Fibroblast of peridontal ligament (primary cell): ENCODE data around the gene CAVIN1.
A peak's percentile ranks its signal among the peaks of the same experiment; 100 is the strongest.
"Not testable (repeated sequence)": the region's sequence is repeated elsewhere in the genome, so short reads cannot be mapped to it uniquely, and the experiment has no call there.

Experiments
- DNase-seq: peaks from one replicate; pipeline ENCODE4 v3.0.0-alpha.2; 2010; ENCODE audit errors: extremely low read depth

CAVIN1 gene

GRCh38 chr17:42429726-42430447, 6.8 kb upstream of the CAVIN1 start:
- no peak for DNase-seq

- DNase-seq = peak; percentile 98
Observed at GRCh38 chr17:42428141-42428944, 5.3 kb upstream of the CAVIN1 start.

- DNase-seq = peak; percentile 89
Observed at GRCh38 chr17:42424991-42425610, 2.0 kb upstream of the CAVIN1 start.

DNA sequence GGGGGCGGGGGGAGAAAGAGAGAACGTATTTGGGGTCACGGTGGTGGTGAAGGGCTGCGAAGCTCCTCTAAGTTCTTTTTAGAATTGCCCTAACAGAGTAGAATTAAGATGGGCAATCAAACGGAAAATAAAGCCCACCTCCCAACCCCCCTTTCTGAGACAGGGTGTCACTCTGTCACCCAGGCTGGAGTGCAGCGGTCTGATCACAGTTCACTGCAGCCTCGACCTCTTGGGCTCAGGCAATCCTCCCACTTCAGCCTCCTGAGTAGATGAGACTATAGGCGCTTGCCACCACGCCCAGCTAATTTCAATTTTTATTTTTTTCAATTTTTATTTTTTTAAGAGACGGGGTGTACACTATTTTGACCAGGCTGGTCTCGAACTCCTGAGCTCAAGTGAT, 710 bp upstream of the CAVIN1 start:
- DNase-seq = no peak

- DNase-seq = no peak
Observed at GRCh38 chr17:42422412-42422957, 571 bp downstream of the CAVIN1 start.

DNA sequence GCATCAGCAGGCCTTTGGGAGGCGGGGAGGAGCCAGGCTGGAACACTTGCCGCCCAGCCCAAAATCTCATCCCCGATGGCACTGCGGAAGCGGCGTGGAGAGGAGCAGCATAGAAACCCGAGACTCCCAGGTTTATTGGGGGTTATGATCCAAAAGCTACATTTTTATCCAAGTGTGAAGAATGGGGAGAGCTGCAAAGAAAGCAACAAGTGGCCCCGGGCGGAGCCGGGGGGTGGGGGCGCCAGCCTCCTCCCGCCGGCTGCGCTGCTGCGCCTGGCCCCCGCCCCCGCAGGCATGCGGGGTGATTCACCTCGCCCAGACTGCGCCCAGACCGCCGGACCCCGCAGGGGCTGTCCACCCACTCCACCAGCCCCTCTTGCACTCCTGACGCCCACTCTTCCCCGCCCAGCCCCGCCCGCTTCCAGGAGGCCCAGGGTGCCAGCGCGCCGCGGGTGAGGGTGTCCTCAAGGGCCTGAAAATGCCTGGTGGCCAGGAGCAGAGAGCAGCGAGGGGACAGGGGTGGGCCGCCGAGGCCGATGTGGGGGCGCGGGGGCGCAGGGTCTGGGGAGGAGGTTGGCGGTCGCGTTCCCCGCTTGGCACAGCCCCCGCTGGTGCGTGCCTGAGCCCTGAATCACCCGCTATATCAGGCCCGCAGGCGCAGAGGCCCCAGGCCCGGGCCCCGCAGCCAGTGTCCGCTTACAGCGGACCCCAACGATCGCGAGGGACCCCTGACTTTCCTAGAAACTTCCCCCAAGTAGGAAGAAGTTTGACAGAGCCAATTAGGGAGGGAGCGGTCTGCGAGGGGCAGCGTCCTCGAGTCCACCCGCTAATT, 1.3 kb downstream of the CAVIN1 start:
- peak; percentile 42 for DNase-seq

GRCh38 chr17:42421136-42421506, 1.9 kb downstream of the CAVIN1 start:
- no peak for DNase-seq

DNA sequence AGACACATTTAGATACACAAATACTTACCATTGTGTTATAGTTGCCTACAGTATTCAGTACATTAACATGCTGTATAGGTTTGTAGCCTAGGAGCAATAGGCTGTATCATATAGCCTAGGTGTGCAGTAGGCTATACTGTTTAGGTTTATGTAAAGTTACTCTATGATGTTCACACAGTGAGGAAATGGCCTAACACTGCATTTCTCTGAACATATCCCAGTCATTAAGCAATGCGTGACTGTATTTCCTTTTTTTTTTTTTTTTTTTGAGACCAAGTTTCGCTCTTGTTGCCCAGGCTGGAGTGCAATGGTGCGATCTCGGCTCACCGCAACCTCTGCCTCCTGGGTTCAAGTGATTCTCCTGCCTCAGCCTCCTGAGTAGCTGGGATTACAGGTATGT, 5.1 kb downstream of the CAVIN1 start:
- not testable (repeated sequence) for DNase-seq

GRCh38 chr17:42414704-42415409, 8.2 kb downstream of the CAVIN1 start:
- no peak for DNase-seq

DNA sequence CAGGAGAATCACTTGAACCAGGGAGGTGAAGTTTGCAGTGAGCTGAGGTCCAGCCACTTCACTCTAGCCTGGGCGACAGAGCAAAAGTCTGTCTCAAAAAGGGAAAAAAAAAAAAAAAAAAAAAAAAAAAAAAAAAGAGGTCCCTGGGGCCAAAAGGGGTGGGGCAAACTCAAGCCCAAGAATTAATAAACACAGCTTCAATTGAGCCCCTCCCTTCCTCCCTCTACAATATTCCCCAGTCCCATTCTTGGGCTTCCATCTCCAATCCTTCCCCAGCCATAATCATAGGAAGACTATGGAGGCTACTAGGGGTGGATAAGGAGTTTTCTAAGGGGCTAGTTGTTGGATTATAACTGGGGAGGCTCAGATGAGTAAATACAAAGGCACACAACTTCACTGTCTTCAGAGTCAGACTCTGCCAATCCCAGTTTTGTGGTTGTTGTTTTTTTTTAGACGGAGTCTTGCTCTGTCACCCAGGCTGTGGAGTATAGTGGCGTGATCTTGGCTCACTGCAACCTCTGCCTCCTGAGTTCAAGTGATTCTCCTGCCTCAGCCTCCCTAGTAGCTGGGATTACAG, 9.5 kb downstream of the CAVIN1 start:
- peak; percentile 50 for DNase-seq

DNA sequence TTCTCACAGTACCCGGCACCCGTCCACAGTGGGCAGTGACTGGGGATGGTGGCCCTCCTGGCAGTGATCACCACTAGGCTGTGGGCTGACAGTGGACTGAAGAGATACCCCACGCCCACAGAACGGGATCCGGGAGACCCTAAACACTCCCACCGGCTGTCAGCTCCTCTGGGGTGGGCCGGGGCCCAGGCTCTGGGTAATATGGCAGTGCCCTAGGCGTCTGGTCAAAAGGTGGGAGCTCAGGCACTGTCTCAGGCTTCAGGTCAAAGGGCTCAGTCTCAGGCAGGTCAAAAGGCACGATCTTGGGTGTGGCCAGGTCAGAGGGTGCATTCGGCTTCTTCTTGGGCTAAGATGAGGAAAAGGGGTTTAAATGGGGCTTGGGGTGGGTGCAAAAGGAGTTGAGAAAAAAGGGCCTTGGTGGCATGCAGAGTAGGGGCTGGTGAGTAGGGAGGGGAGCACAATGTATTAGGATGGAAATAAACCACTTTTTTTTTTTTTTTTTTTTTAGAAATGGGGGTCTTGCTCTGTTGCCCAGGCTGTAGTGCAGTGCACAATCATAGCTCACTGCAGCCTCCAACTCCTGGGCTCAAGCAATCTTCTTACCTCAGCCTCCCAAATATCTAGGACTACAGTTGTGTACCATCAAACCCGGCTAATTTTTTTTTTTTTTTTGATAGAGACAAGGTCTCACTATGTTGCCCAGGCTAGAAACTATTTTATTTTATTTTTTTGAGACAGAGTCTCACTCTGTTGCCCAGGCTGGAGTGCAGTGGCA, 11.0 kb downstream of the CAVIN1 start:
- no peak for DNase-seq

GRCh38 chr17:42411361-42411760, 11.7 kb downstream of the CAVIN1 start:
- no peak for DNase-seq

DNA sequence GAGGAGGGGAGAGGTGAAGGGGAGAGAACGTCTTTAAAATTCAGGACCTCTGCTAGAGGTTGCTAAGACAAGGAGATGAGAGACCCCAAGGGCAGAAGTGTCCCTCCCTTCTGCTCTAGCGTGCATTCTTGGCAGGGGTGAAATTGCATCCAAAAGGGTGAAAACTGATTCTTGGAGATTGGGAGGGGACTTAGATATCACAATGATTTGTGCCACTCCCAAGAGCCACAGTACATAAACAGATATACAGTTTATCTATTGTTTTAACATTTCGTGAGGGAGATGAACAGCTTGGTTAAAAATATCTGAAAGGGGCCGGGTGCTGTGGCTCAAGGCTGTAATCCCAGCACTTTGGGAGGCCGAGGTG, 12.8 kb downstream of the CAVIN1 start:
- DNase-seq = no peak

- DNase-seq = peak; percentile 94
Observed at GRCh38 chr17:42409523-42410318, 13.3 kb downstream of the CAVIN1 start.

DNA sequence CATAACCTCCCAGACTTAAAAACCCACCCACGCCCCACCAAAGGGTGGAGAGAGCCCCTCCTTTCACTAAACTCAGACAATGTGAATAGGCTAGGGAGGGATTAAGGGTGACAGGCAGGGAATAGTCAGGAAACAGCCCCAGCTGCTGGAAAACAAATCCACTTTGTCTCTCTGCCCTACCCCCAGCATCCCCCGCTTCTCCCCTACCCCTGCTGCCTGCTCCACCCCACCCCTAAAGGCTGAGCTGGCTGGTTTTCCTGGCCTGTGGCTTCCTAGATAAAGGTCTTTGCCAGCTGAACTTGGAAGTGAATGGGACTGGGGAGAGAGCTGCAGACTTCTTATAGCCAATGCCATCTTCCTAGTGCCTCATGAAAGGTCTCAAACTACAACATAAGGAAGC, 15.0 kb downstream of the CAVIN1 start:
- DNase-seq = no peak

GRCh38 chr17:42407289-42407836, 15.7 kb downstream of the CAVIN1 start:
- peak; percentile 69 for DNase-seq

GRCh38 chr17:42406615-42407288, 16.3 kb downstream of the CAVIN1 start:
- DNase-seq = no peak

DNA sequence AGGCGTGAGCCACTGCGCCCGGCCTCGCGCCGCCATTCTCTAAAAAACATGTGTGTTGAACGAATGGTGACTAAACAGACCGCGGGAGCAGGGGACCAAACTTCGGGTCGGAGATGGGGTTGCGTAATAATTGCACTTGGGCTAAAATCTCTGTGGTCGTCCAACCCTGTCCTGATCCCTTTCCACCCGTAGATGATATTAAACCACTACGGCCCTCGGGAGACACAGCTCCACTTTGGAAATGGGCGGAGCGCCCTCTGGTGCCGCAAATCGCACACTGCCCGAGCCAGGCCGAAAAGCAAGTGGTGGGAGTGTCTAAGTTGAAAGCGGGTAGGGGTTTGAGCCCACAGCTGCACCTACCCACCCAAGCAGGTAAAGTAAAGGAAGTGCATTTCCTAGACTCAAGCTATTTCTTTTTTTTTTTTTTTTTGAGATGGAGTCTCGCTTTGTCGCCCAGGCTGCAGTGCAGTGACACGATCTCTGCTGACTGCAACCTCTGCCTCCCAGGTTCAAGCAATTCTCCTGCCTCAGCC, 17.0 kb downstream of the CAVIN1 start:
- DNase-seq = peak; percentile 76
